NCI-H1048 (cell line): Measurements from ENCODE around the gene MAPK14.

Experiments used
- DNase-seq: peaks from one replicate; lab custom pipeline; 2025; lab: John Stamatoyannopoulos, UW

The MAPK14 gene

DNA sequence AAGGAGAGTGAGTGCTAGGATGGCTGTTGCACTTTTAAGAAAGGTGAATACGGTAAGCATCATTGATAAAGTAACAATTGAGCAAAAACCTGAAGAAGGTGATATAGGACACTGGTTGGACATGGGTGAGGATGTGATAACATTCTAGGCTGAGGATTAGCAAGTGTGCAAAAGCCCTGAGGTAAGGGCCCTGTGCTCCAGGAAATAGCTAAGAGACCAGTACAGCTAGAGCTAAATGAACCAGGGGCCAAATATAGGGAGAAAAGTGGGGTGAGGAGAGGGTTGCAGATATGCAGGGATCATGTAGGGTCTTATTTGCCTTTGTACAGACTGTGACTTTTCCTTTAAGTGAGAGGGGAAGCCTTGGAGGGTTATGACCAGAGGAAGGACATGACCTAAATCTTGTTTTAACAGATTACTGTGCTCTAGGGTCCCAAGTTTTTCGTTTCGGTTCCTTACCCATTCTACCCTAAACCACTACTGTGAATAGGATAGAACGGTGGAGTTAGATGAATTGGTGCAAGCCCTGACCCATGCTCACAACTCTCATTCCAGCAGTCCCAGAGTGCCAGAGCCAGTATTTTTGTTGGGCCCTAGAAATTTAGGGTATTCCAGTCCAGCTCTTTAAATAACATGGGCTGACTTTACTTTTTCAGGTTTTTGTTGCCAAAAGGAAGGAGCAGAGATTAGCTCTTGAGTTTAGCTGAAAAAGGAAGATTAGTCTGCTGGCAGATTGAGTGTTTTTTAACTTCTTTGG lies 10.7 kb downstream of the MAPK14 start:
- DNase-seq: no peak

DNA sequence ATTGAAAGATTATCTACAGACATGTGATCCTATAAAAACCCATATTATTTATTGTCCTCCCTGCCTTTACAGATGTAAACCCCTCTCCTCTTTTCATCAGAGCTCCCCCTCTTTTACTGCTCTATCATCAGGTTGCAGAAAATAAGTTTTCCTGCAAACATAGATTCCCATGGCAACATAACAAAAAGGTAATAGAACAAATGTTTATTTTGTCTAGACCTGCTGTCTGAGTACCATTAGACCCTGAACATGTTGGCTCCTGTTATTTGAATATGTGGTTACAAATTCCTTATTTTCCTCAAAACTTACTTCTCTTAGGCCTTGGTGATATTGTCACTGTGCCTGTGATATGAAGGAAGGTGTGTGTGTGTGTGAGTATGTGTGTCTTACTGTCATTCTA lies 11.5 kb downstream of the MAPK14 start:
- no peak for DNase-seq

DNA sequence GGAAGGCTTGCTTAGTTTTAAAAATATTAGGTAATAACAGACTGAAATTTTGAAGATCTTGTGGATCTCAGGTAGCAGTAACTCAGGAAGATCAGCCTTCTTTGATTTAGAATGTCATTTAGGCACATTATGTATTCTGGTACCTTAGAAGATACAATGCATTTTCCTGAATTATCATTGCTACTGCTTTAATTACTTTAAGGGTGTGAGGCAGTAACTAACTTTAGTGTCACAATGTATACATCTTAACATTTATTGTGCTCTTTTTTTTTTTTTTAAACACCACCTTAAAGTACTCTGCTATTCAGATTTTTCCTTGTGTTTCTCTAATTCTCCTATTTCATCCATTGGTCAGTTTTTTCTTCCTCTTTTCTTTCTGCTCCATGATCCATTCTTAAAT lies 13.3 kb downstream of the MAPK14 start:
- DNase-seq: no peak

DNA sequence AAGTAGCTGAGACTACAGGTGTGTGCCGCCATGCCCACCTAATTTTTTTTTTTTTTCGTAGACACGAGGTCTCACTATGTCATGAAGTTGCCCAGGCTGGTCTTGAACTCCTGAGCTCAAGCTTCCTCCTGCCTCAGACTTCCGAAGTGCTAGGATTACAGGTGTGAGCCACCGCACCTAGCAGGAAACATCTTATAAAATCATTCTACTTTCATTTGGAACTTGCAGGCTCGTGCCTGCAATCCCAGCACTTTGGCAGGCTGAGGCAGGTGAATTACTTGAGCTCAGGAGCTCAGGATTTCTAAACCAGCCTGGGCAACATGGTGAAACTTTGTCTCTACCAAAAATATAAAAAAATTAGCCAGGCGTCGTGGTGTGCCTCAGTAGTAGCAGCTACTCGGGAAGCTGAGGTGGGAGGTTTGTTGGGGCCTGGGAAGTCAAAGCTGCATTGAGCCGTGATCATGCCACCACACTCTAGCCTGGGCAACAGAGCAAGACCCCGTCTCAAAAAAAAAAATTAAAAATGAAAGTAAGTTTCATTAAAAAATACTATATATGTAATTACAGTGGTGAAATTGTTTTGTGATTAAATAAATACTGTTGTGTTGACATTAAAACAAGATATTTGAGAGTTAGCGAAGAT lies 15.1 kb downstream of the MAPK14 start:
- no peak for DNase-seq

DNA sequence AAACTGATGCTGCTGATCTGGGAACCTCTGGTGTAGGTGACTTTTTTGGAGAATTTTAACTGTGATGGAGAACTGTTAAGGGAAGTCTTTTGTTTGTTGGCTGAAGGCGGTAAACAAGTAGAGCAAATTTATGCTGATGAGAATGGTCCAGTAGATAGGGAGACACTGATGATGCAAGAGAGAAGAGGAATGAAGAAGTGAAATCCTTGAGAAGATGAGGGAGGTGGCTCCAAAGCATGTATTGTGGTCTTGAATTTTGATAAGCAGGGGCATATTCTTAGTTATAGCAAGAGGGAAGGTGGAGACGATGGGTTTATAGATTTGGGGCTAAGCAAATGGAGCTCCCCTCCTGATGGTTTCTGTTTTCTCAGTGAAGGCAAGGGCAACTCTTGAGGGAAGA lies 22.0 kb downstream of the MAPK14 start:
- DNase-seq: no peak

DNA sequence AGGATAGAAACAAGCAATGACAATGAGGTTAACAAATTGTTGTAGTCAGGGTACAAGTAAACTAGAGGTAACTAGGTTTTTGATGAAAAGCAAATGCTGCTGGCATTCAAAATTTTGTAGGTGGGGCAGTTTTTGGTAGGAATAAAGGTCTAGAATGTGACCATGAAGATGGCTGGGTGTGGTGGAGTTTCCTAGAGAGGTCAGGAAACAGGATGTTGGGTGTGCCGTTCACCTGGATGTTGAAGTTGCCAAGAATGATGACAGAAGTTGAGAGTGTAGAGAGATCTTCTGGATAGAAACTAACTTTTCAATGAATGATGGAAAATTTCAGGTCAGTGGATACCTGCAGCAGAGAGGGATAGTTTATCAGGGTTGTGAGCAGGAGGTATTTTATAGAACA lies 22.7 kb downstream of the MAPK14 start:
- no peak for DNase-seq

DNA sequence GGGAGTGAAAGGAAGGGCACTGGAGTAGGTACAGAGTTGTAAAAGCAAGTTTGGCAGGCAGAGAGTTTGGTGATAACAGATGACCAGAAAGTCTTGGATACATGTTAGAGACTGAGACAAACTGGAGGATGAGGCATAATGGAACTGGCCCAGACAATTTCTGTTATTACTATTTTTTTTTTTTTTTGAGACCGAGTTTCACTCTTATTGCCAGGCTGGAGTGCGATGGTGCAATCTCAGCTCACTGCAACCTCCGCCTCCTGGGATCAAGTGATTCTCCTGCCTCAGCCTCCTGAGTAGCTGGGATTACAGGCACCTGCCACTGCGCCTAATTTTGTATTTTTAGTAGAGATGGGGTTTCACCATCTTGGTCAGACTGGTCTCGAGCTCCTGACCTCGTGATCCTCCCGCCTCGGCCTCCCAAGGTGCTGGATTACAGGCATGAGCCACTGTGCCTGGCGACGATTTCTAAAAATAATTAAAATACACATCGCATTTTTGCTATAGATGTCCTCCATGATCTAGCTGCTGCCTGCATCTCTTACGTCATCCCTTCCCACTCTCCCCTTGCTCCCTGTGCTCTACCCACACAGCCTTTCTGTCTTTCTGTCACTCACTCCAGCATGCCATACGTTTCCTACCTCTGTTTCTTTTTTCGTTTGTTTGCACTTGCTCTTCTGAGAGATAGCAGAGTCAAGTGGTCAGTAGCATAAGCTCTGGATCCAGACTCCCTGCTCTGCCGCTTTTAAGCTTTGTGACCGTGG lies 23.5 kb downstream of the MAPK14 start:
- no peak for DNase-seq

DNA sequence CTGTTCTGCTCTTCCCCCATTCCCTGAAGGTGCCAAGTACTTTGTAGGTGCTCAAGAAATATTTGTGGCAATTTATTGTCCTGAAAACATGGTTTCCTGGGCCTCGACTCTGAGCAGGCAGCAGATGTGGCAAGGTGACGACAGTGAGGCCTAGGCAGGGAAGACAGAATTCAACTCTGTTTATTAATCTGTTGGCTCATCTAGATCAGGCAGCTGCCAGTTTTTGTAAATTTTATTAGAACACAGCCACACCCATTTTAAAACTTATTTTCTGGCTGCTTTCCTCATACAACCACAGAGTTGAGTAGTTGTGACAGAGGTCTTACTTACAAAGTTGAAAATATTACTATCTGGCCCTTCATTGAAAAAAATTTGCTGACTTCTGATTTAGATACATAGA lies 24.5 kb downstream of the MAPK14 start:
- DNase-seq: no peak

DNA sequence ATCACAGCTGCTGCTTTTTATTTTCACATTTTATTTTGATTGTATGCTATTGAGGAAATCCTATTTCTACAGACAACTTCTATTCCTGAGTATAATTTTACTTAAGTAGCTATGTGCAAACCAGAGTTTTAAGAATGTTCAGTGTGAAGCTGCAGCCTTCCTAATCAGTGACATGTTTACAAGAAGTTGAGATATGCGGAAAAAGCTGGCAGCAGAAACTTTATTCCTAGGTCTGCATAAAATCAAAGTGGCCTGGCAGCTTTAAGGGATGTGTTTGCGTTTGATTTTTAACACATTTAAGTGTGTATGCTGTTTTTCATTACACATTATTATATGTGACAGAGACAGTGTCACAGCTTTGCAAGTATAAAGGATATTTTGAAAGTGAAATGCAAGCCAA lies 26.3 kb downstream of the MAPK14 start:
- DNase-seq: no peak

DNA sequence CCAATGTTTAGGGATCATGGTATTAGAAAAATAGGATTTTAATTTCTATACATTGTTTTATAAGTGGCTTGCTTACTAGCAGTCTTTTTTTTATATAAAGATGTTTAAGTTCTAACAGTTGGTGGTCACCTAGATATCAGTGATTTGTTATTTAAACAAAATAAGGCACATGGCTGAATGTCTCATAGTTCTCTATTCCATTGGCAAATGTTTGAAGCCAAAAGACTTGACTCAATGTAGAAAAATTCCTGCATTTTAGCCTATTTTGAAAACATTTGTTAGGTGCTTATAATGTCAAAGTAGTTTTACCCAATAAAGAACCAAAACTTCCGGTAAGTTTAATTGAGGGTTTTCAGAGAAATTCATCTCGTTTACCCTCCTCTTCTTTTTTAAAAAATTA lies 26.8 kb downstream of the MAPK14 start:
- DNase-seq: no peak

DNA sequence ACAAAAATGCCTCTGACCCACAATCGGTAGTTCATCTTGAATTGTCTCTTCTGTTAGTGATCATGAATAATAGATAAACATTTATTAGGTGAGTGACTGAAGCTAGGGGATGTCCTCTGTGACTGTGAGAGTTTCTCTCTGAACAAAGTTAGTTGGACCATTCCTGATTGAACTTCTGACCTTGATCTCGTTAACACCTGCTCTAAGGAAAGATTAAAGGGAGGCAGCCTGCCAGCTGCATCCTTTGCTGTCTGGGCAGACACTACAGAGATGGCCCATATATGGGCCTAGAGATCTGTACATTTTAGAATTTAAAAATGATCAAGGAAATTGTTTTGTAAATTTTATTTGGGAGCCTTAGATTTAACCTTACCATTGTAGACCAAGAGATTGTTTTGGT lies 27.3 kb downstream of the MAPK14 start:
- DNase-seq: no peak

DNA sequence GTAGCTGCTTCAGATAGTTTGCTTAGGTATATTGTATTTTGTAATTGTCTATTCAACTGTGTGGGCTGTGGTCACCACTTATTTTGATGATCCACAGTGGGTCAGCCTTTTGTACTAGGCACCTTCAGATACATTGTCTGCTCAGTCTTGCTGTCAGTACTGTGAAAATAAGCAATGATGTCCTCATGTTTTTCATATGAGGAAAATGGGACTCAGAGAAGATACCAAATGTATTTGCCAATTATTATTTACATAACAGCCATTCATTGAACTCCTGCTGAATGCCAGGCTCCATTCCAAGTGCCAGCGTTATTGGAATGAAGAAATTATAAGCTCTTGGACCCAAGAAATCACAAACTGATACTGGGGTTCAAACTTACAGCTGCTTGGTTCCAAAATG lies 28.6 kb downstream of the MAPK14 start:
- DNase-seq: no peak

DNA sequence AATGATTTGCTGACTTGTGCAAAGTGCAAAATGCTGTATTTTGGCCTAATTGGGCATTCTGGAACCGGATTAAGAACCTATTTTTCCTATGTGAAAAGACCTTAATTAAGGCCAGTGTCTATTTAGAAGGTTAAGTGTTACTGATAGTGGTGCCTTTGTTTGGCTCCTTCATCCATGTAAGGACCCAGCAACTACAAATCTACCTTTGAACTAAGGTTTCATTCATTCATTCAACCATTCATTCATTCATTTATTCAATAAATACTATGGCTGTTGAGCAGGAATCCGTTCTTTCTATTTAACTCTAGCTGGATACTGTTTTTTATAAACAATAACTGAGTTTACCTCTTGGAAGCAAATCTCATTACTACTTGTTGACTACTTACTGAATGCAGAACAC lies 33.6 kb downstream of the MAPK14 start:
- no peak for DNase-seq

DNA sequence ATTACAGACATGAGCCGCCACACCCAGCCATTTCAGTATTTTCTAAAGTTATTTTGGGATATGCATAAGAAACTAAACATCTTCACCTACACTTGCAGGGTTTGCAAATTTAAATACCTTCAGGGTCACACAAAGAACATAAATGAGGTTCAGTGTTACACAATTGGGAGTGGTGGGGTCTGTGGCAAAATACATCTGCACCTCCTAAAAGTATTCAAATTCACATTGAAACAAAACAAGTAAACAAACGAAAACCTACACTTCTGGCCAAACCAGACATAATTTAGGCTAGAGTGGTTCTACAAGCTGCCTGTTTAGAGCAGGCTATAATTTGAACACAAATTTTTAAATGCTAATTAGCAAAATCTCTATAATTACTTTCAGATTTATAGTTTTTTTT lies 34.6 kb downstream of the MAPK14 start:
- DNase-seq: no peak

DNA sequence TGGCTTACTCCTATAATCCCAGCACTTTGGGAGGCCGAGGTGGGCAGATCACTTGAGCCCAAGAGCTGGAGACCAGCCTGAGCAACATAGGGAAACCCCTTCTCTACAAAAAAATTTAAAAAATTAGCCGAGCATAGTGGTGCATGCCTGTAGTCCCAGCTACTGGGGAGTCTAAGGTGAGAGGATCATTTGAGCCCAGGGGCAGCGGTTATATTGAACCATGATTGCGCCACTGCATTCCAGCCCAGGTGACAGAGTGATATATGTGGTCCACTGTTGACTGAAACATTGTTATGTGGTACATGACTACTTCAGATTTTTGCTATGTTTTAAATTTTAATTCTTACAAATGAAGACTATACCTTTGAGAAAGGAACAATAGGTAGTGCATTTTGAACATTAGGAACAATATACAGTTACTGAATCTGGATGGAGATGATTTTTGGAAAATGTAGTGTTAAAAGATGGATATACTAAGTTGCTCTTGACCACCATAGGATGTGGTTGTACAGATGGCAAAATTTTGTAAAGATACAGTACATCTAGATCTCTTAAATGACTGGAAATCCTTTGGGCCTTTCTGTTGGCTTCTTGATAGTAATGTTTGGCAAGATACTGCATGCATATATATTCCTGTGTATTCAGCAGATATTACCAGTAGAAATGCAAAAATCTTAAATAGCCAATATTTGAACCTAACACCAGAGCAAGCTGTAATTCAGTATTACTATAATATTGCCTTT lies 35.9 kb downstream of the MAPK14 start:
- DNase-seq: no peak

DNA sequence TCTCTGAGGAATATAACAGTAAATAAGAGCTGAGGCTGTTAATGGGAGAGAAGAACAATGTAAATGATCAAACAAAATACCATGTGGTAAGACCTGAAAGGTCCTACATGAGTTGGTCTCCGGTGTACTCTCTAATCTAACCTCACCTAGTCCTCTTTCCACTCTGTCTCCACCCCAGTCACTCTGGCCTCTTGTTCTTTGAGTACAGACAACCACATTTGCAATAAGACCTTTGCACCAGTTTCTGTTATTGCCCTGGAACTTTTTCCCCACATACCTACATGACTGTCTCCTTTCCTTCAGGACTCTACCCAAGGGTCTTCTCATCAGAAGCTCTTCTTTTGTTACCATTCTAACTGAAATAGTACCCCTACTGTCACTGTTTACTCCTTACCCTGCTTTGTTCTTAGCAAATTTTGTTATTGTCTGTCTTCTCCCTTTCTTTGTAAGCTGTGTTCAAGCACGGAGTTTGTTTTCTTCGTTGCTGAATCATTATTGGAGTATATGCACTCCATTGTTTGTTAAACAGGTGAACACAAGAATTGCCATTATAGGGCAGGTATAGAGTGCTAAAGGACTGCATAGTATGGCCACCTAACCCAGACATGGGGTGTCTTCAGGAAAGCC lies 37.3 kb downstream of the MAPK14 start:
- DNase-seq: no peak

DNA sequence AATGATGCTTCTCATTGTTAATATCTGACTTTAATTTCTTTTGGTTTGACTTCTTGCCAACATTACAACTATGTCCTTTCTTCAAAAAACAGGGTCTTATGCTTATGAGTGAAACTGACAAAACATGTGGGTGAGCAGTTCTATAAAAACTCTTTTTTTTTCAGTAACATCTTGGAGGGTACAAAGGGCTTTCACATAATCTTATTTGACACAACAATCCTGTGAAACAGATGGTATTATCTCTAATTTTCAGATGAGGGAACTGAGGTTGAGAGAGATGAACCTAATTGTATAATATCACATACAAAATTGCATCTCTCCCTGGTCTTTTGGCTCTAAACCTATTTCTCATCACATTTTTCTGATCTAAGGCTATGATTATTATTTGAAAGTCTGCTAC lies 38.3 kb downstream of the MAPK14 start:
- no peak for DNase-seq

DNA sequence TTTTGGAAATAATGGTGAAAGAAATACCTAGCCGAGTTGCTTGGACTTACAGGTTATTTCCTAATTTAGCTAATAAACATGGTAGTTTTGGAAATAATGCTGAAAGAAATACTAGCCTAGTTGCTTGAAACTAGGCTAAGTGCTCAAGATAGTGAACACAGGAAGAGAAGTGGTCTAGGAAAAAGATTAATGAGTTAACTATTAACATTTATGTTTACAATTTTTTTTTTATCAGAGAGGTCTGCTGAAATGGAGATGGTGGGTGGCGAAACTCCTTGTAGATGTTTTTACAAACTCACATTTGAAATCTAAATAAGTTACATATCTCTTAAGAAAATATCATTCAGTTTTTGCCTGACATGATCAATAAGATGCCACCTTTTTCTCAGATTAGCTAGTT lies 39.2 kb downstream of the MAPK14 start:
- DNase-seq: no peak

DNA sequence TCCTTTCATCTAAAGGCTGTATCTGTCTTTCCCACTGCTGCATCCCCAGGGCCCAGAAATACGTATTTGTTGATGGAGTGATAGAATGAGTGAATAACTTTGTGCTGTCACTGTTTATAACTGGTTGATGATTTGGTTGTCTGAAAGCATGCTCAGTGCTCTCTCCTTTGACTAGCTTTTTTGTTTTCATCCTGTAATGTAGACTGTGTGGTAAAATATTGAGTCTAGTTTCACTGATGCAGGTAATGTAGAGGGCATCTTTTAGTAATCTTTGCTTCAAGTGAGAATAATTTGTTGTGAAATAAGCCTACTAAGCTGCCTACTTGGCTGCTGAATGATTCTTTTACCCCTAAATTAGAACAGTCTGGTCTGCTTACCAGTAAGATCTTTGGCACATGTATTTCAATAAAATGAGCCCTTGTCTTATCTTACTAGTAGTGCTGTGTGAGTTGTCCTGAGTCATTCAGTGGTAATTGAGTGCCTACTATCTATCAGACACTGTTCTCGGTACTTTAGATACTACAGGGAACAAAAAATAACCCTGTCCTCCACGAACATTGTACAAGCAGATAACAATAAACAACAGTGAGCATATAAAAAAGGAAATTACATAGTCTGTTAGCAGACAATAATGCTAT lies 39.9 kb downstream of the MAPK14 start:
- no peak for DNase-seq

DNA sequence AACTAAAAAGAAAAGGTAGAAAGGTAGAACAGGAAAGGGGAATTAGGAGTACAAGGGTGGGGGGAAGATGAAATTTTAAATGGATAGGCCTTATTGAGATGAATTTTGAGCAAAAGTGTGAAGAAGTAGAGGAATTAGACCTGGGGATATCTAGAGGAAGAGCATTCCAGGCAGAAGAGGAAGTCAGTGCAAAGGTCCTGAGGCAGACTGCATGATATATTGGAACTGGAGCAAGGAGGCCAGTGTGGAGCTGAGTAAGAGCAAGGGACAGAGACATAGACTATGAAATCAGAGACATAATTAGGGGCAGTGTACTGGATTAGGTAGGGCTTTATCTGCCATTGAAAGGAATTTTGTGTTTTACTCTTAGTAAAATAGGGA lies 40.4 kb downstream of the MAPK14 start:
- DNase-seq: no peak

DNA sequence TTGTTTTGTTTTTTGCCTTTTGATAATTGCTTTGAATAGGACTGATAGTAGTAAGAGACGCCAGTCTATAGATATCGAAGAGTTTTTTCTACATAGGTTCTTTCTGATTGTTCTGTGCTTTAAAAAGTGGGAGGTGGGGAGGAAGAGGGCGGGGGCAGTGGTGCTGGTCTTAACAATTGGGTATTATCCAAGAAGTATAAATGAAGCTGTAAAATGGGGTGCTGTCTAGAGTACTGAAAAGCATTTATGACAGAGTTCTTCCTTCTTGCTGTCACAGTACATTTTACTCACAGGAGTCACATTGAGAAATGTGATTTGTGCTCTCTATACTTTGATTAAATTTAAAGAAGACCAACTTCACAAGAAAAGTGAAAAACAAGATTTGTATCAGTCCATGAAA lies 41.0 kb downstream of the MAPK14 start:
- no peak for DNase-seq

DNA sequence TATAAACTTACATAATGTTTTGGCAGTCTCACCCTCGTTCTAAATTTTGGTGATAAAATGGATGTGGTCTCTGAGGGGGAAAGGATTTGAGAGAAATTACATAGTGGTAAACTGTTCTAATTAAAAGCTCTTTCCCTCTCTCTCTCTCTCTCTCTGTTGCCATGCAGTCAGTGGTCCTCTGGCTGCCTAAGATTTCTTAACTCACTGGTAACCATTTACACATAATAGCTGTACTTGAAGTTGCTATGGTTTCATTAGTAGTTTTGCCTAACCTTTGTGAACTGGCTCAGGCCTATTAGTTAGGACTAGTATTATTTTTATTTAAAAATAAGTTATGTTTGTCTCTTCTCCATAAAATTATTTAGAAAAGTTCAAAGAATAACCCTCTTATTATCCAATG lies 42.0 kb downstream of the MAPK14 start:
- DNase-seq: no peak
